Fibroblast of pulmonary artery (primary cell): ENCODE results near the gene PPP1R13L.
"Not testable (repeated sequence)": the region's sequence is repeated elsewhere in the genome, so short reads cannot be mapped to it uniquely, and the experiment has no call there.

ENCODE experiments used
- DNase-seq: peaks from one replicate; pipeline ENCODE4 v3.0.0-alpha.2; 2010; ENCODE audit warnings: low read depth
- H3K4me3 ChIP-seq: replicated peaks from 2 replicates; pipeline ENCODE4 v1.5.1; 2011; ENCODE audit warnings: low read depth, mild to moderate bottlenecking, control low read depth, low read length, moderate library complexity
- CTCF ChIP-seq: IDR thresholded peaks from 2 replicates; pipeline ENCODE4 v1.5.1; 2011; ENCODE audit warnings: mild to moderate bottlenecking, control low read depth, low read length, inconsistent platforms; ENCODE audit errors: missing control alignments

Gene PPP1R13L

GRCh38 chr19:45409557-45409920, 4.7 kb upstream of the PPP1R13L start:
- no peak overlapping the region for H3K4me3 ChIP-seq
- DNase-seq, result no peak
- TF ChIP-seq CTCF, result no peak

- no peak overlapping the region for H3K4me3 ChIP-seq
- DNase-seq, result no peak
- TF ChIP-seq CTCF, result no peak
Observed at GRCh38 chr19:45408830-45409556, 4.1 kb upstream of the PPP1R13L start.

- no peak for TF ChIP-seq CTCF
- no peak for DNase-seq
- no peak overlapping the region for H3K4me3 ChIP-seq
Observed at GRCh38 chr19:45408121-45408520, 3.3 kb upstream of the PPP1R13L start.

- H3K4me3 ChIP-seq, result peak overlapping the region; percentile 76
- not testable (repeated sequence) for DNase-seq
Observed at GRCh38 chr19:45407585-45407984, 2.7 kb upstream of the PPP1R13L start.

- no peak for DNase-seq
- TF ChIP-seq CTCF, result no peak
- peak overlapping the region; percentile 76 for H3K4me3 ChIP-seq
Observed at GRCh38 chr19:45407091-45407375, 2.2 kb upstream of the PPP1R13L start.

- TF ChIP-seq CTCF, result no peak
- peak; percentile 80 for DNase-seq
- peak within 1 kb of the TSS; percentile 76 for H3K4me3 ChIP-seq
Observed at GRCh38 chr19:45406226-45407090, 1.6 kb upstream of the PPP1R13L start, which contains the start of gene POLR1G. Gene POLR1G, plus strand, starts transcription at chr19:45406644. Its CDS starts 53 bp downstream, at chr19:45406697.

GRCh38 chr19:45405435-45406225, 761 bp upstream of the PPP1R13L start:
- no peak for TF ChIP-seq CTCF
- DNase-seq, result peak; percentile 92
- peak overlapping the region; percentile 76 for H3K4me3 ChIP-seq
